Endothelial cell of umbilical vein (primary cell): ENCODE results near the gene DIS3. TPM values are rescaled to one million over a fixed set of nuclear protein-coding genes. Genes with fewer than 3 reads are reported as not detected.

Experiments used
- BruUV-seq: library from RNA; stranded (reverse); fragments of 400-500 nt; replicated peaks from 2 replicates; lab custom pipeline; 2021; lab: Mats Ljungman, UMichigan
- CTCF ChIA-PET: fragments of 300-600, 350-600 bp; sonication (Branson Sonifier 250); formaldehyde crosslinking; loops from one replicate; lab custom pipeline; 2021; ENCODE audit warnings: antibody characterized with exemption, inconsistent platforms; lab: Charles Lee
- POLR2A ChIA-PET: fragments of 300-600, 350-600 bp; sonication (Branson Sonifier 250); formaldehyde crosslinking; loops from one replicate; lab custom pipeline; 2021; ENCODE audit warnings: antibody characterized with exemption, inconsistent platforms; lab: Charles Lee
- DNase-seq: peaks from one replicate; pipeline ENCODE4 v3.0.0-alpha.2; 2011; ENCODE audit warnings: low read depth, low spot score
- FAIRE-seq: peaks from 2 replicates; lab custom pipeline; 2011; peaks lifted over from hg19 to GRCh38; lab: Jason Lieb, UNC
- H2AFZ ChIP-seq: 2 replicates; pipeline ENCODE4 v1.6.0; 2012; ENCODE audit warnings: low read depth, low read length, control low read depth, inconsistent platforms
- H3K27ac ChIP-seq: 2 replicates; pipeline ENCODE4 v1.5.1; 2011; ENCODE audit warnings: low read depth, mild to moderate bottlenecking, control low read depth, low read length, moderate library complexity; ENCODE audit not compliant: insufficient read depth
- H3K27me3 ChIP-seq, 2 experiments: 2 replicates each; pipeline versions ENCODE4 v1.6.0 to v1.6.1; 2011; ENCODE audit warnings: low read length in 2 of 2, mixed read lengths in 1 of 2; ENCODE audit not compliant: control insufficient read depth in 2 of 2, insufficient read depth in 2 of 2
- H3K36me3 ChIP-seq, 2 experiments: 2 replicates in 1 of 2; 3 replicates in 1 of 2; pipeline ENCODE4 v1.5.1; 2011; ENCODE audit warnings: low read length in 2 of 2, mild to moderate bottlenecking in 1 of 2, moderate library complexity in 1 of 2; ENCODE audit not compliant: control insufficient read depth in 2 of 2, insufficient read depth in 2 of 2; ENCODE audit errors: extremely low read depth in 1 of 2
- H3K4me1 ChIP-seq: 3 replicates; pipeline ENCODE4 v1.5.1; 2011; ENCODE audit warnings: mild to moderate bottlenecking, low read length; ENCODE audit not compliant: control insufficient read depth, insufficient read depth; ENCODE audit errors: extremely low read depth
- H3K4me2 ChIP-seq: 2 replicates; pipeline ENCODE4 v1.6.1; 2011; ENCODE audit warnings: low read length, control low read depth, mixed read lengths; ENCODE audit not compliant: insufficient read depth
- H3K4me3 ChIP-seq, 3 experiments: fragments of 200-600 bp in 1 of 3; sonication (generic), shearing (Covaris generic) in 1 of 3; replicated peaks in 1 of 3; 2 replicates each; pipeline ENCODE4 v1.5.1; 2011 to 2016; ENCODE audit warnings: control low read depth in 3 of 3, low read length in 3 of 3, mild to moderate bottlenecking in 2 of 3, inconsistent platforms in 1 of 3, low read depth in 1 of 3, moderate library complexity in 1 of 3; ENCODE audit not compliant: insufficient read depth in 1 of 3
- H3K79me2 ChIP-seq: 2 replicates; pipeline ENCODE4 v1.6.0; 2012; ENCODE audit warnings: low read length, inconsistent platforms; ENCODE audit not compliant: control insufficient read depth, insufficient read depth
- H3K9ac ChIP-seq: replicated peaks from 2 replicates; pipeline ENCODE3; 2011; ENCODE audit warnings: low read length, control low read depth; ENCODE audit not compliant: insufficient read depth; ENCODE audit errors: extremely low read depth
- H3K9me1 ChIP-seq: replicated peaks from 3 replicates; pipeline ENCODE4 v1.6.0; 2011; ENCODE audit warnings: mild to moderate bottlenecking, low read length; ENCODE audit not compliant: control insufficient read depth, insufficient read depth; ENCODE audit errors: extremely low read depth
- H3K9me3 ChIP-seq: replicated peaks from 2 replicates; pipeline ENCODE4 v1.5.1; 2012; ENCODE audit warnings: low read length, inconsistent platforms; ENCODE audit not compliant: control insufficient read depth, insufficient read depth
- H4K20me1 ChIP-seq: replicated peaks from 2 replicates; pipeline ENCODE3; 2011; ENCODE audit warnings: mild to moderate bottlenecking, low read length; ENCODE audit not compliant: control insufficient read depth, insufficient read depth; ENCODE audit errors: extremely low read depth
- EZH2 ChIP-seq: IDR thresholded peaks from 2 replicates; pipeline ENCODE4 v1.6.1; 2012; ENCODE audit warnings: borderline replicate concordance, low read depth, mild to moderate bottlenecking, moderate library complexity, low read length, inconsistent platforms; ENCODE audit not compliant: severe bottlenecking
- FOS ChIP-seq: IDR thresholded peaks from 2 replicates; pipeline ENCODE4 v1.6.1; 2011; ENCODE audit warnings: mild to moderate bottlenecking, low read length, moderate library complexity, borderline replicate concordance; ENCODE audit not compliant: insufficient read depth
- GATA2 ChIP-seq: IDR thresholded peaks from 2 replicates; pipeline ENCODE4 v1.7.0; 2011; ENCODE audit warnings: low read depth, mild to moderate bottlenecking, moderate library complexity, mixed read lengths, low read length; ENCODE audit not compliant: insufficient read length, insufficient read depth
- JUN ChIP-seq: IDR thresholded peaks from 2 replicates; pipeline ENCODE4 v1.6.1; 2011; ENCODE audit warnings: borderline replicate concordance, low read depth; ENCODE audit not compliant: insufficient read length, insufficient read depth
- MYC ChIP-seq: IDR thresholded peaks from one replicate; pipeline ENCODE4 v1.6.1; 2011; ENCODE audit warnings: mild to moderate bottlenecking, low read depth, low read length
- POLR2A ChIP-seq: IDR thresholded peaks from 2 replicates; pipeline ENCODE4 v1.6.1; 2012; ENCODE audit warnings: low read depth, mild to moderate bottlenecking, control low read depth, low read length
- POLR2AphosphoS5 ChIP-seq: IDR thresholded peaks from 2 replicates; pipeline ENCODE4 v1.6.1; 2012; ENCODE audit warnings: low read depth, mild to moderate bottlenecking, control low read depth, low read length, moderate library complexity; ENCODE audit not compliant: insufficient read depth
- dilution Hi-C: fragments of 300-500 bp; cut with MboI; formaldehyde crosslinking; loops from one replicate; pipeline ENCODE4 v1.15.0; 2019; ENCODE audit warnings: low sequenced_read_pairs; ENCODE audit not compliant: extremely low pct_ligation_motif_present
- intact Hi-C: fragments of 100-400 bp; cut with micrococcal nuclease; formaldehyde crosslinking; loops from one replicate; pipeline ENCODE4 v1.10.0; 2022
- polyA plus RNA-seq, 4 experiments: library from polyadenylated mRNA; depleted of rRNA in 3 of 4; stranded (reverse) in 3 of 4; unstranded in 1 of 4; fragments of >200 nt; gene quantifications; 2 replicates each; pipeline versions ENCODE4 v1.2.1 to v1.2.3, GENCODE V29; 2011 to 2012; ENCODE audit warnings: missing spikeins in 1 of 4
- total RNA-seq: library from RNA; stranded (reverse); gene quantifications from 2 replicates; pipeline ENCODE4 v1.2.3, GENCODE V29; 2021
- TF ChIP-seq, protein P1 (sequence below), 2 donors: IDR thresholded peaks; 1 replicate in 1 of 2; 2 replicates in 1 of 2; pipeline ENCODE4 v1.5.1; 2011; ENCODE audit warnings: low read length in 2 of 2, mild to moderate bottlenecking in 2 of 2, moderate library complexity in 2 of 2, control low read depth in 1 of 2, inconsistent platforms in 1 of 2, low read depth in 1 of 2; ENCODE audit not compliant: insufficient read depth in 1 of 2; ENCODE audit errors: extremely low read depth in 1 of 2
- TF ChIP-seq, protein P2 (sequence below): IDR thresholded peaks from 2 replicates; pipeline ENCODE4 v1.6.1; 2011; ENCODE audit not compliant: insufficient read depth, insufficient read length

DIS3 gene
- total and polyA plus RNA-seq, 2 donors (not counting 3 experiments of a cell fraction or from before 2014, with no cell fraction given) = 12.4 to 31.4 TPM

DNA sequence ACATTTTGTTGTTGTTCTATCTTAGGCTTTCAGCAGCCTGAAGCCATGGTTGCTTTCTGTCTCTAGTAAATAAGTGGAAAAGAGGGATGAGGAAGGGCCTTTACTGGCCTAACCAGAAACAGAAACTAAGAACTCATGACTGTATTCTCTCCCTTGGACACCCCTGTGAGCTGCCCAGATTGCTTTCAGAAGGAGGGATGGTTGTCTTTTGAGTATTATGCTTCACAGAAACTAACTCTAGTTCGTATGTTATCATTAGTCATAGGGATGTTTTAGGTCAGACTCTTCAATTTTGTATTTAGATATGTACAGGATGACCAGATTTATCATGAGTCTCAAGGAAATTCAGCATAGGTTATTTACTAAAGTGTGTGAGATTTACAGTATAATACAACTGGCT is 36.4 kb downstream of the DIS3 start:
- H4K20me1 ChIP-seq = no peaks in the 10 kb centered on the region
- H3K36me3 ChIP-seq = peaks cover 2 to 12% of the 10 kb centered on the region in 2 experiments
- no peak overlapping the region for H3K4me3 ChIP-seq
- peaks cover 17% of the 10 kb centered on the region for H3K79me2 ChIP-seq
- no TSS peak for BruUV-seq
- no peak overlapping the region for H2AFZ ChIP-seq
- no peak overlapping the region for H3K27ac ChIP-seq
- no peaks in the 10 kb centered on the region for H3K27me3 ChIP-seq
- ChIA-PET POLR2A (no interaction called here), CTCF (interaction anchor here (2.5 kb wide), 1 partner anchor 11 kb away, joined by 6 read pairs; no protein-coding TSS in a partner anchor)
- dilution Hi-C loops (no loop called here), intact Hi-C loops (no loop called here)
- TF ChIP-seq MYC (no peak), POLR2AphosphoS5 (no peak), FOS (no peak), GATA2 (no peak), EZH2 (no peak), POLR2A (no peak), JUN (no peak)
- TF ChIP-seq, protein P1, sequence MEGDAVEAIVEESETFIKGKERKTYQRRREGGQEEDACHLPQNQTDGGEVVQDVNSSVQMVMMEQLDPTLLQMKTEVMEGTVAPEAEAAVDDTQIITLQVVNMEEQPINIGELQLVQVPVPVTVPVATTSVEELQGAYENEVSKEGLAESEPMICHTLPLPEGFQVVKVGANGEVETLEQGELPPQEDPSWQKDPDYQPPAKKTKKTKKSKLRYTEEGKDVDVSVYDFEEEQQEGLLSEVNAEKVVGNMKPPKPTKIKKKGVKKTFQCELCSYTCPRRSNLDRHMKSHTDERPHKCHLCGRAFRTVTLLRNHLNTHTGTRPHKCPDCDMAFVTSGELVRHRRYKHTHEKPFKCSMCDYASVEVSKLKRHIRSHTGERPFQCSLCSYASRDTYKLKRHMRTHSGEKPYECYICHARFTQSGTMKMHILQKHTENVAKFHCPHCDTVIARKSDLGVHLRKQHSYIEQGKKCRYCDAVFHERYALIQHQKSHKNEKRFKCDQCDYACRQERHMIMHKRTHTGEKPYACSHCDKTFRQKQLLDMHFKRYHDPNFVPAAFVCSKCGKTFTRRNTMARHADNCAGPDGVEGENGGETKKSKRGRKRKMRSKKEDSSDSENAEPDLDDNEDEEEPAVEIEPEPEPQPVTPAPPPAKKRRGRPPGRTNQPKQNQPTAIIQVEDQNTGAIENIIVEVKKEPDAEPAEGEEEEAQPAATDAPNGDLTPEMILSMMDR (IDR thresholded peaks at IDR 0.05; ENCODE audit: extremely low read depth in 1 of 2, insufficient read depth in 1 of 2, low read depth in 1 of 2, low read length in 2 of 2) = no peak
- TF ChIP-seq, protein P2, sequence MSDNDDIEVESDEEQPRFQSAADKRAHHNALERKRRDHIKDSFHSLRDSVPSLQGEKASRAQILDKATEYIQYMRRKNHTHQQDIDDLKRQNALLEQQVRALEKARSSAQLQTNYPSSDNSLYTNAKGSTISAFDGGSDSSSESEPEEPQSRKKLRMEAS = no peak
- FAIRE-seq (no peak), DNase-seq (no peak)
- H3K9me3 ChIP-seq = no peaks in the 10 kb centered on the region
- no peaks in the 10 kb centered on the region for H3K4me1 ChIP-seq
- H3K9me1 ChIP-seq = no peaks in the 10 kb centered on the region
- no peak overlapping the region for H3K9ac ChIP-seq
- H3K4me2 ChIP-seq = no peak overlapping the region
